ENCODE data around the gene GNG13. TPM values are rescaled to one million over a fixed set of nuclear protein-coding genes. Genes with fewer than 3 reads are reported as not detected.

Gene GNG13
- total RNA-seq, 2 donors from 2014 or later, result not detected

- Histone ChIP-seq H3K27me3 (no peaks in the 10 kb centered on the region), H3K9me3 (no peaks in the 10 kb centered on the region), H3K36me3 (replicated peaks in 1 of 2; ENCODE audit: insufficient read depth in 1 of 2, low read depth in 2 of 2) (no peaks in the 10 kb centered on the region), H3K4me3 (no peak overlapping the region), H3K27ac (no peak overlapping the region), H3K4me1 (no peaks in the 10 kb centered on the region)
- intact Hi-C loops (cut with DNase I), result no loop called here
- TF ChIP-seq CTCF (IDR thresholded peaks at IDR 0.05), result no peak
- ATAC-seq (no peak), DNase-seq (no peak)
- WGBS, 2 donors, result 65 to 84% methylated on average over 5 to 34 of the region's 36 CpGs
Observed at GRCh38 chr16:775236-775796, 25.2 kb downstream of the GNG13 start.

GRCh38 chr16:774086-775001, 26.2 kb downstream of the GNG13 start:
- no peaks in the 10 kb centered on the region for H3K9me3 ChIP-seq
- H3K27me3 ChIP-seq, result no peaks in the 10 kb centered on the region
- no peak overlapping the region for H3K4me3 ChIP-seq
- no peaks in the 10 kb centered on the region for H3K4me1 ChIP-seq
- no peak for TF ChIP-seq CTCF (IDR thresholded peaks at IDR 0.05)
- TF ChIP-seq POLR2A (IDR thresholded peaks at IDR 0.05), result no peak
- WGBS, 2 donors, result 60 to 68% methylated on average over 1 to 39 of the region's 46 CpGs
- H3K27ac ChIP-seq, result no peak overlapping the region
- intact Hi-C loops (cut with DNase I), result no loop called here
- no peak for DNase-seq
- no peak for ATAC-seq
- H3K36me3 ChIP-seq (replicated peaks in 1 of 2; ENCODE audit: insufficient read depth in 1 of 2, low read depth in 2 of 2), result no peaks in the 10 kb centered on the region

GRCh38 chr16:772959-773358, 27.6 kb downstream of the GNG13 start:
- Histone ChIP-seq H3K36me3 (replicated peaks in 1 of 2; ENCODE audit: insufficient read depth in 1 of 2, low read depth in 2 of 2) (no peaks in the 10 kb centered on the region), H3K27ac (no peak overlapping the region), H3K4me3 (no peak overlapping the region), H3K27me3 (no peaks in the 10 kb centered on the region), H3K9me3 (no peaks in the 10 kb centered on the region), H3K4me1 (no peaks in the 10 kb centered on the region)
- 65 to 79% methylated on average over 6 to 14 of the region's 18 CpGs for WGBS, 2 donors
- intact Hi-C loops (cut with DNase I), result no loop called here
- ATAC-seq (no peak), DNase-seq (no peak)
- TF ChIP-seq POLR2A (IDR thresholded peaks at IDR 0.05) (no peak), CTCF (IDR thresholded peaks at IDR 0.05) (no peak)

GRCh38 chr16:770411-770810, 30.1 kb downstream of the GNG13 start:
- Histone ChIP-seq H3K36me3 (replicated peaks in 1 of 2; ENCODE audit: insufficient read depth in 1 of 2, low read depth in 2 of 2) (no peaks in the 10 kb centered on the region), H3K27me3 (no peaks in the 10 kb centered on the region), H3K4me1 (no peaks in the 10 kb centered on the region), H3K9me3 (no peaks in the 10 kb centered on the region), H3K4me3 (no peak overlapping the region), H3K27ac (no peak overlapping the region)
- WGBS, 2 donors, result 50 to 60% methylated on average over 2 of the region's 13 CpGs
- no peak for DNase-seq
- intact Hi-C loops (cut with DNase I), result no loop called here
- ATAC-seq, result no peak
- TF ChIP-seq CTCF (IDR thresholded peaks at IDR 0.05), result no peak
- no peak for TF ChIP-seq POLR2A (IDR thresholded peaks at IDR 0.05)

Data from body of pancreas (tissue), 4 donors.